Vagina (tissue), 2 donors: ENCODE results near the gene ETS1. TPM values are rescaled to one million over a fixed set of nuclear protein-coding genes. Genes with fewer than 3 reads are reported as not detected.

ENCODE experiments used
- DNase-seq, 2 donors: peaks; one replicate each; pipeline ENCODE4 v3.0.0-alpha.2; 2017; ENCODE audit errors: extremely low spot score in 2 of 2
- H3K27ac ChIP-seq: fragments of 200-600 bp; sonication (generic); one replicate; pipeline ENCODE4 v1.5.1; 2019
- H3K27me3 ChIP-seq: fragments of 200-600 bp; sonication (generic); one replicate; pipeline ENCODE4 v1.5.1; 2019
- H3K36me3 ChIP-seq, 2 donors: fragments of 200-600 bp; sonication (generic); one replicate each; pipeline ENCODE4 v1.5.1; 2017 to 2019
- H3K4me1 ChIP-seq: fragments of 200-600 bp; sonication (generic); one replicate; pipeline ENCODE4 v1.5.1; 2019
- H3K4me3 ChIP-seq, 2 donors: fragments of 200-600 bp; sonication (generic); 1 replicate in 1 of 2; 2 replicates in 1 of 2; pipeline ENCODE4 v1.5.1; 2016 to 2019
- H3K9me3 ChIP-seq: fragments of 200-600 bp; sonication (generic); one replicate; pipeline ENCODE4 v1.5.1; 2019
- CTCF ChIP-seq, 3 experiments: fragments of 450-650 bp in 2 of 3; fragments of 200-600 bp in 1 of 3; sonication (generic) in 1 of 3; IDR thresholded peaks; one replicate each; pipeline ENCODE4 v1.5.1; 2017 to 2019; ENCODE audit warnings: antibody characterized with exemption in 3 of 3, mild to moderate bottlenecking in 2 of 3, moderate library complexity in 2 of 3
- POLR2A ChIP-seq, 2 donors: fragments of 450-650 bp; IDR thresholded peaks; one replicate each; pipeline ENCODE4 v1.6.1; 2017; ENCODE audit warnings: antibody characterized with exemption in 2 of 2, mild to moderate bottlenecking in 2 of 2, moderate library complexity in 2 of 2
- POLR2AphosphoS5 ChIP-seq, 2 donors: sonication (generic); formaldehyde crosslinking; IDR thresholded peaks; one replicate each; pipeline ENCODE4 v1.9.0; 2017; ENCODE audit warnings: antibody characterized with exemption in 2 of 2, mild to moderate bottlenecking in 2 of 2, low read depth in 1 of 2; ENCODE audit not compliant: insufficient read depth in 1 of 2
- intact Hi-C: fragments of 100-400 bp; cut with DNase I; formaldehyde crosslinking; loops from one replicate; pipeline ENCODE4 v1.15.1; 2023
- total RNA-seq: library from RNA; depleted of rRNA; stranded (reverse); fragments of >200 nt; gene quantifications from one replicate; pipeline ENCODE4 v1.2.3, GENCODE V29; 2016

Gene ETS1
- total RNA-seq, 1 donor from 2014 or later, result 51.6 TPM

GRCh38 chr11:128472128-128473089 is 114.9 kb downstream of the ETS1 start:
- TF ChIP-seq POLR2AphosphoS5 (IDR thresholded peaks at IDR 0.05; ENCODE audit: insufficient read depth in 1 of 2, low read depth in 1 of 2) (peak in 1 of 2 donors; percentile 26), CTCF (IDR thresholded peaks at IDR 0.05) (no peak)
- intact Hi-C loops, result no loop called here
- H3K4me3 ChIP-seq, result no peak overlapping the region
- peaks cover 90% of the 10 kb centered on the region for H3K4me1 ChIP-seq
- H3K27ac ChIP-seq, result peak overlapping the region; percentile 77
- peaks cover 0 to 17% of the 10 kb centered on the region in 2 donors for H3K36me3 ChIP-seq
- no peak for DNase-seq
- no peaks in the 10 kb centered on the region for H3K9me3 ChIP-seq
- H3K27me3 ChIP-seq, result no peaks in the 10 kb centered on the region

DNA sequence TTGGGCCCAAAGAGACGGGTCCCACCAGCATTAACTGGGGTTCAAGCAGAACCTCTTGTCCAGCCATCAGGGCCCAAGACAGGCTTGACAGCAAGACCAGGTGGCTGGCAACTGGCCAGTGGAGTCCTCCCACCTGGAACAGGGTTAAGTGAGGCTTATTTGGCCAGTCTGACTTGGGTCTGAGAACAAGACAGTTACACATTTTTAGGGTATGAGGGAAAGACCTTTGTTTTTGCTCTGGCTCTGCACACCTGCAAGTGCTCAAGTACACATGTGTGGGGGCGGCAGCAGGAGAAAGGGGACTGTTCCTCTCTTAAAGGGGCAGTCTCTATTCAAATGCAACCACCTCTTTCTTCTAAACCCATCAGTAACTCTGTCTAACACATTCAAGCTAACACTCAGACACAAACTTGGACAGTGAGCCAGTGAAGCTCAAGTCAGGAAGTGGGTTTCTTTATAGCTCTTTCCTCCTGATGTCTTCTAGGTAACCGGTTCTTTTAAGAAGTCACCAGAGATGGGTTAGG is 116.2 kb downstream of the ETS1 start:
- H3K9me3 ChIP-seq, result no peaks in the 10 kb centered on the region
- peak overlapping the region; percentile 77 for H3K27ac ChIP-seq
- intact Hi-C loops, result no loop called here
- no peak overlapping the region for H3K4me3 ChIP-seq
- TF ChIP-seq CTCF (IDR thresholded peaks at IDR 0.05) (no peak), POLR2A (IDR thresholded peaks at IDR 0.05) (no peak)
- no peaks in the 10 kb centered on the region for H3K27me3 ChIP-seq
- H3K36me3 ChIP-seq, result peaks cover 0 to 17% of the 10 kb centered on the region in 2 donors
- H3K4me1 ChIP-seq, result peaks cover 90% of the 10 kb centered on the region
- DNase-seq, result no peak

- Histone ChIP-seq H3K36me3 (peaks cover 0 to 12% of the 10 kb centered on the region in 2 donors), H3K27ac (no peak overlapping the region), H3K9me3 (no peaks in the 10 kb centered on the region), H3K4me3 (no peak overlapping the region), H3K27me3 (no peaks in the 10 kb centered on the region), H3K4me1 (peaks cover 88% of the 10 kb centered on the region)
- no peak for DNase-seq
- no peak for TF ChIP-seq CTCF (IDR thresholded peaks at IDR 0.05)
- no peak for TF ChIP-seq POLR2AphosphoS5 (IDR thresholded peaks at IDR 0.05; ENCODE audit: insufficient read depth in 1 of 2, low read depth in 1 of 2)
- TF ChIP-seq POLR2A (IDR thresholded peaks at IDR 0.05), result no peak
- intact Hi-C loops, result no loop called here
Measured at GRCh38 chr11:128470081-128470480, 117.3 kb downstream of the ETS1 start.

GRCh38 chr11:128469220-128469619 is 118.1 kb downstream of the ETS1 start:
- no peaks in the 10 kb centered on the region for H3K9me3 ChIP-seq
- peak overlapping the region; percentile 86 for H3K27ac ChIP-seq
- no peaks in the 10 kb centered on the region for H3K27me3 ChIP-seq
- intact Hi-C loops, result no loop called here
- no peak for DNase-seq
- H3K4me1 ChIP-seq, result peaks cover 88% of the 10 kb centered on the region
- peaks cover 0 to 12% of the 10 kb centered on the region in 2 donors for H3K36me3 ChIP-seq
- TF ChIP-seq CTCF (IDR thresholded peaks at IDR 0.05) (no peak), POLR2A (IDR thresholded peaks at IDR 0.05) (no peak), POLR2AphosphoS5 (IDR thresholded peaks at IDR 0.05; ENCODE audit: insufficient read depth in 1 of 2, low read depth in 1 of 2) (no peak)
- no peak overlapping the region for H3K4me3 ChIP-seq

- H3K36me3 ChIP-seq, result peaks cover 0 to 3% of the 10 kb centered on the region in 2 donors
Measured at GRCh38 chr11:128468111-128468510, 119.2 kb downstream of the ETS1 start.

More at GRCh38 chr11:128468111-128468510, 119.2 kb downstream of the ETS1 start:
- intact Hi-C loops, result no loop called here
- H3K4me3 ChIP-seq, result no peak overlapping the region
- TF ChIP-seq POLR2A (IDR thresholded peaks at IDR 0.05) (no peak), POLR2AphosphoS5 (IDR thresholded peaks at IDR 0.05; ENCODE audit: insufficient read depth in 1 of 2, low read depth in 1 of 2) (no peak), CTCF (IDR thresholded peaks at IDR 0.05) (no peak)
- peaks cover 88% of the 10 kb centered on the region for H3K4me1 ChIP-seq
- no peaks in the 10 kb centered on the region for H3K27me3 ChIP-seq
- peak overlapping the region; percentile 86 for H3K27ac ChIP-seq
- no peaks in the 10 kb centered on the region for H3K9me3 ChIP-seq
- DNase-seq, result no peak
